Fibroblast of pulmonary artery (primary cell): ENCODE results near the gene PRXL2B.

Source experiments
- DNase-seq: peaks from one replicate; pipeline ENCODE4 v3.0.0-alpha.2; 2010; ENCODE audit warnings: low read depth
- H3K4me3 ChIP-seq: replicated peaks from 2 replicates; pipeline ENCODE4 v1.5.1; 2011; ENCODE audit warnings: low read depth, mild to moderate bottlenecking, control low read depth, low read length, moderate library complexity
- TF ChIP-seq, protein P1 (sequence below): IDR thresholded peaks from 2 replicates; pipeline ENCODE4 v1.5.1; 2011; ENCODE audit warnings: mild to moderate bottlenecking, control low read depth, low read length, inconsistent platforms; ENCODE audit errors: missing control alignments

The PRXL2B gene

GRCh38 chr1:2578758-2579118 lies 7.8 kb upstream of the PRXL2B start:
- H3K4me3 ChIP-seq = no peak overlapping the region
- no peak for DNase-seq
- TF ChIP-seq, protein P1, sequence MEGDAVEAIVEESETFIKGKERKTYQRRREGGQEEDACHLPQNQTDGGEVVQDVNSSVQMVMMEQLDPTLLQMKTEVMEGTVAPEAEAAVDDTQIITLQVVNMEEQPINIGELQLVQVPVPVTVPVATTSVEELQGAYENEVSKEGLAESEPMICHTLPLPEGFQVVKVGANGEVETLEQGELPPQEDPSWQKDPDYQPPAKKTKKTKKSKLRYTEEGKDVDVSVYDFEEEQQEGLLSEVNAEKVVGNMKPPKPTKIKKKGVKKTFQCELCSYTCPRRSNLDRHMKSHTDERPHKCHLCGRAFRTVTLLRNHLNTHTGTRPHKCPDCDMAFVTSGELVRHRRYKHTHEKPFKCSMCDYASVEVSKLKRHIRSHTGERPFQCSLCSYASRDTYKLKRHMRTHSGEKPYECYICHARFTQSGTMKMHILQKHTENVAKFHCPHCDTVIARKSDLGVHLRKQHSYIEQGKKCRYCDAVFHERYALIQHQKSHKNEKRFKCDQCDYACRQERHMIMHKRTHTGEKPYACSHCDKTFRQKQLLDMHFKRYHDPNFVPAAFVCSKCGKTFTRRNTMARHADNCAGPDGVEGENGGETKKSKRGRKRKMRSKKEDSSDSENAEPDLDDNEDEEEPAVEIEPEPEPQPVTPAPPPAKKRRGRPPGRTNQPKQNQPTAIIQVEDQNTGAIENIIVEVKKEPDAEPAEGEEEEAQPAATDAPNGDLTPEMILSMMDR = no peak

DNA sequence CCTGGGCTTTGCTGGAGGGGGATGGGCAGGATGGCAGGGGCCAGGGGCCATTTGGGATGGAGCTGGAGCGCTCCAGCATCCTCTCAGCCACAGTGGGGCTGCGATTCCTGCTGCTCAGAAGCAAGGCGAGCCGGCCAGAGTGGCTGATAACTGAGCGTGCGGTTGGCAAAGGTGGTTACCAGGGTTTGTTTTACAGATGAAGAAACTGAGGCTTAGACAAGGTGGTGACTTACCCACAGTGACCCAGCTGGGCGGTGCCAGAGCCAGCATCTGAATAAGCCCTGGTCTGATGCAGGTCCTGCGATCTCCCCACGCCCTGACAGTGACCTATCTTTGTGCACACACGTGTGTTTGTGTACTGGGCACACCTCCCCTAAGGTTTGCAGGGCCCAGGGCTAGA lies 5.9 kb upstream of the PRXL2B start:
- no peak for DNase-seq
- TF ChIP-seq, protein P1 = no peak

DNA sequence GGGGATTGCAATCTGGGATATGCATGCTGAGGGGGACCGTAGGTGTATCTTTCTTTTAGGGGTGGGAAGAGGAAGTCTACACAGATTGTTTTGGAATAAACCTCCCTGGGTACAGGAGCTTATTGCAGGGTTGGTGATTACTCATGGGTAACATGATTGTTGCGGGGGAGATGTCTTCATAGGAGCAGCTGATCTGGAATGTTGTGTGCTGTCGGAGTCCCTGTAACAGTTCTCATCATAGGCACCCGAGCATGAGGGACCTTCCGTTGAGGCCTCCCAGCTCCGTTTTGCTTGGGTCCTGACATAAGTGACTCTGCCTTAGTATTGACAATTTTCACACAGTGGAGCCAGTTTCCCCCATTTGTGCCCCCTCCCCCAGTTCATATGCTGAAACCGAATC lies 4.2 kb upstream of the PRXL2B start:
- DNase-seq = peak; percentile 28
- TF ChIP-seq, protein P1 = no peak

More for the DNA sequence above, 5.9 kb upstream of the PRXL2B start:
- no peak overlapping the region for H3K4me3 ChIP-seq

DNA sequence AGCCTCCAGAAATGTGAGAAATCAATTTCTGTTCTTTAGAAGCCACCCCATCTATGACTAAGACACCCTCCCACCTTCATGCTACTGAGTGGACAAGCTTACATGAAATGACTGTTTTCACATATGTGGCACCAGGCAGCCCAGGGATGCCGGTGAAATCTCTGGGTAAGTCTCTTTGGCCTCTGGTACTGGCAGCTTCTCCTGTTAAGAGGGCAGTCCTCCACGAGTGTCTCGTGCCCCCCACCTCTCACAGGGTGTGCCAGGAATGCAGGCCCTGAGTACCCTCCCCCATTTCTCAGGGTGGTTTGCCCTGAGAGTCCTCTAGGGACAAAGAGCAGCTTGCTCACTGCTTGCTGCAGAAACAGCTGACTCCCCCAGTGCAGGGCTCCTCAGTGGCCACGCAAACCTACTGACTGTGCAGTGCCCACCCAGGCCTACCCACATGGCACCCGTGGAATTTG lies 3.2 kb upstream of the PRXL2B start:
- H3K4me3 ChIP-seq = no peak overlapping the region
- DNase-seq = no peak
- TF ChIP-seq, protein P1 = no peak

More for the DNA sequence above, 4.2 kb upstream of the PRXL2B start:
- no peak overlapping the region for H3K4me3 ChIP-seq

DNA sequence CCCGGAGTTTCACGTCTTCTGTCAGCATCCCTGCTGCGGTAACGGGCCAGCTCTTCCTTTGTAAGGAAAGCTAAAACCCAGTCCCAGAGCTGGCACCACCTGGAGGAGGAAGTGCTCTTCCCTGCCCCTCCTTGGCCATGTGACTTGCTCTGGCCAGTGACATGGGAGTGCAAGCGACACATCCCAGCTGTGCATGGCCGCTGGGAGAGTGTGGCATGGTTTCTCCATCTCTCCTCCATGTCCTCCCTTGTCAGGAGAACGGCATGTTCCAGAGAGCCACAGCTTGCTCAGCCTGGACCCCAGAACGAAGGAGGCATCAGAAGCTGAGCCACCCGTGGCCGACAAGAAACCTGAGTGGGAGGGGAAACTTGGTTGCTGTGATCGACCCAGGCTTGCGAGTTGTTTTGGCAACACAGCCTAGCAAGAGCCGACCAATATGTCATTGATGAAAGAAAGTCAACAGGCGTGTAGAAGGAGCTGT lies 2.7 kb upstream of the PRXL2B start:
- no peak for DNase-seq
- TF ChIP-seq, protein P1 = no peak
- H3K4me3 ChIP-seq = no peak overlapping the region

- TF ChIP-seq, protein P1 = no peak
- peak overlapping the region; percentile 62 for H3K4me3 ChIP-seq
- no peak for DNase-seq
Observed at GRCh38 chr1:2584686-2585317, 1.8 kb upstream of the PRXL2B start.
